Mucosa of rectum (tissue), 2 donors: ENCODE measurements around the gene METRNL.

Experiments
- H3K27ac ChIP-seq, 2 donors: one replicate each; pipeline ENCODE4 v1.7.0; 2013; ENCODE audit warnings: inconsistent platforms in 2 of 2, low read depth in 2 of 2, low read length in 2 of 2
- H3K27me3 ChIP-seq, 2 donors: one replicate each; pipeline ENCODE4 v1.7.0; 2013; ENCODE audit warnings: low read length in 2 of 2; ENCODE audit not compliant: control insufficient read depth in 2 of 2, insufficient read depth in 2 of 2
- H3K36me3 ChIP-seq, 2 donors: one replicate each; pipeline ENCODE4 v1.7.0; 2013; ENCODE audit warnings: low read length in 2 of 2; ENCODE audit not compliant: control insufficient read depth in 2 of 2, insufficient read depth in 2 of 2
- H3K4me1 ChIP-seq, 2 donors: one replicate each; pipeline ENCODE4 v1.7.0; 2013; ENCODE audit warnings: low read length in 2 of 2, mild to moderate bottlenecking in 1 of 2; ENCODE audit not compliant: control insufficient read depth in 2 of 2, insufficient read depth in 2 of 2
- H3K4me3 ChIP-seq, 2 donors: one replicate each; pipeline ENCODE4 v1.7.0; 2013; ENCODE audit warnings: low read length in 2 of 2
- H3K9ac ChIP-seq, 2 donors: one replicate each; pipeline ENCODE4 v1.7.0; 2013; ENCODE audit warnings: low read length in 2 of 2, low read depth in 1 of 2, mild to moderate bottlenecking in 1 of 2
- H3K9me3 ChIP-seq, 2 donors: one replicate each; pipeline ENCODE4 v1.7.0; 2013; ENCODE audit warnings: low read length in 2 of 2; ENCODE audit not compliant: control insufficient read depth in 2 of 2
- donor health status: healthy.
- donor health status: Normal muscosa, but diverticular disease.

The METRNL gene

GRCh38 chr17:83098241-83099085, 19.1 kb downstream of the METRNL start:
- peak overlapping the region in 1 of 2 donors; percentile 30 for H3K9ac ChIP-seq
- H3K27me3 ChIP-seq = peaks cover 0 to 6% of the 10 kb centered on the region in 2 donors
- H3K4me3 ChIP-seq = no peak overlapping the region
- H3K9me3 ChIP-seq = no peaks in the 10 kb centered on the region
- peaks cover 27 to 29% of the 10 kb centered on the region in 2 donors for H3K36me3 ChIP-seq
- H3K4me1 ChIP-seq = peaks cover 18 to 54% of the 10 kb centered on the region in 2 donors
- no peak overlapping the region for H3K27ac ChIP-seq

- Histone ChIP-seq H3K27ac (no peak overlapping the region), H3K36me3 (peaks cover 20 to 26% of the 10 kb centered on the region in 2 donors), H3K4me1 (peaks cover 18 to 58% of the 10 kb centered on the region in 2 donors), H3K4me3 (no peak overlapping the region), H3K9ac (peak overlapping the region in 1 of 2 donors; percentile 61), H3K27me3 (peaks cover 0 to 8% of the 10 kb centered on the region in 2 donors), H3K9me3 (no peaks in the 10 kb centered on the region)
Observed at GRCh38 chr17:83099086-83099555, 19.7 kb downstream of the METRNL start.

GRCh38 chr17:83099570-83100181, 20.3 kb downstream of the METRNL start:
- H3K36me3 ChIP-seq = peaks cover 15 to 20% of the 10 kb centered on the region in 2 donors

GRCh38 chr17:83100220-83100852, 20.9 kb downstream of the METRNL start:
- Histone ChIP-seq H3K9me3 (no peaks in the 10 kb centered on the region), H3K9ac (peak overlapping the region in 1 of 2 donors; percentile 67), H3K27ac (peak overlapping the region; percentile 85 to 95), H3K4me3 (no peak overlapping the region), H3K27me3 (peaks cover 4 to 10% of the 10 kb centered on the region in 2 donors), H3K4me1 (peaks cover 18 to 58% of the 10 kb centered on the region in 2 donors), H3K36me3 (peaks cover 9 to 15% of the 10 kb centered on the region in 2 donors)

More at GRCh38 chr17:83099570-83100181, 20.3 kb downstream of the METRNL start:
- peaks cover 18 to 58% of the 10 kb centered on the region in 2 donors for H3K4me1 ChIP-seq
- H3K27ac ChIP-seq = peak overlapping the region; percentile 43 to 49
- no peaks in the 10 kb centered on the region for H3K9me3 ChIP-seq
- peaks cover 3 to 8% of the 10 kb centered on the region in 2 donors for H3K27me3 ChIP-seq
- H3K4me3 ChIP-seq = peak overlapping the region; percentile 26 to 38
- peak overlapping the region in 1 of 2 donors; percentile 61 for H3K9ac ChIP-seq

GRCh38 chr17:83100853-83101391, 21.5 kb downstream of the METRNL start:
- Histone ChIP-seq H3K36me3 (peaks cover 4 to 9% of the 10 kb centered on the region in 2 donors), H3K27ac (peak overlapping the region; percentile 85 to 95), H3K27me3 (peaks cover 4 to 10% of the 10 kb centered on the region in 2 donors), H3K4me3 (no peak overlapping the region), H3K9ac (peak overlapping the region; percentile 34 to 67), H3K9me3 (no peaks in the 10 kb centered on the region), H3K4me1 (peaks cover 18 to 58% of the 10 kb centered on the region in 2 donors)

GRCh38 chr17:83101805-83102480, 22.5 kb downstream of the METRNL start:
- H3K9ac ChIP-seq = peak overlapping the region; percentile 34 to 67

GRCh38 chr17:83103200-83103942, 24.0 kb downstream of the METRNL start:
- H3K4me1 ChIP-seq = peaks cover 18 to 43% of the 10 kb centered on the region in 2 donors
- H3K36me3 ChIP-seq = no peaks in the 10 kb centered on the region
- H3K27me3 ChIP-seq = peaks cover 7 to 16% of the 10 kb centered on the region in 2 donors
- no peak overlapping the region for H3K4me3 ChIP-seq
- H3K9ac ChIP-seq = peak overlapping the region in 1 of 2 donors; percentile 32
- H3K27ac ChIP-seq = peak overlapping the region in 1 of 2 donors; percentile 48
- H3K9me3 ChIP-seq = no peaks in the 10 kb centered on the region

More at GRCh38 chr17:83101805-83102480, 22.5 kb downstream of the METRNL start:
- Histone ChIP-seq H3K36me3 (no peaks in the 10 kb centered on the region), H3K27ac (peak overlapping the region; percentile 85 to 95), H3K27me3 (peaks cover 5 to 13% of the 10 kb centered on the region in 2 donors), H3K4me1 (peaks cover 18 to 52% of the 10 kb centered on the region in 2 donors), H3K9me3 (no peaks in the 10 kb centered on the region), H3K4me3 (peak overlapping the region in 1 of 2 donors; percentile 2)

- no peak overlapping the region for H3K9ac ChIP-seq
- no peaks in the 10 kb centered on the region for H3K36me3 ChIP-seq
- H3K27ac ChIP-seq = peak overlapping the region in 1 of 2 donors; percentile 16
- H3K4me1 ChIP-seq = peaks cover 16 to 37% of the 10 kb centered on the region in 2 donors
- H3K9me3 ChIP-seq = no peaks in the 10 kb centered on the region
- H3K27me3 ChIP-seq = peaks cover 13 to 21% of the 10 kb centered on the region in 2 donors
- H3K4me3 ChIP-seq = no peak overlapping the region
Observed at GRCh38 chr17:83103943-83104311, 24.5 kb downstream of the METRNL start.
